ENCODE measurements around the gene TRIM45.
A peak's percentile ranks its signal among the peaks of the same experiment; 100 is the strongest.
"Not testable (repeated sequence)": the region's sequence is repeated elsewhere in the genome, so short reads cannot be mapped to it uniquely, and the experiment has no call there.

Gene TRIM45, protein sequence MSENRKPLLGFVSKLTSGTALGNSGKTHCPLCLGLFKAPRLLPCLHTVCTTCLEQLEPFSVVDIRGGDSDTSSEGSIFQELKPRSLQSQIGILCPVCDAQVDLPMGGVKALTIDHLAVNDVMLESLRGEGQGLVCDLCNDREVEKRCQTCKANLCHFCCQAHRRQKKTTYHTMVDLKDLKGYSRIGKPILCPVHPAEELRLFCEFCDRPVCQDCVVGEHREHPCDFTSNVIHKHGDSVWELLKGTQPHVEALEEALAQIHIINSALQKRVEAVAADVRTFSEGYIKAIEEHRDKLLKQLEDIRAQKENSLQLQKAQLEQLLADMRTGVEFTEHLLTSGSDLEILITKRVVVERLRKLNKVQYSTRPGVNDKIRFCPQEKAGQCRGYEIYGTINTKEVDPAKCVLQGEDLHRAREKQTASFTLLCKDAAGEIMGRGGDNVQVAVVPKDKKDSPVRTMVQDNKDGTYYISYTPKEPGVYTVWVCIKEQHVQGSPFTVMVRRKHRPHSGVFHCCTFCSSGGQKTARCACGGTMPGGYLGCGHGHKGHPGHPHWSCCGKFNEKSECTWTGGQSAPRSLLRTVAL

DNA sequence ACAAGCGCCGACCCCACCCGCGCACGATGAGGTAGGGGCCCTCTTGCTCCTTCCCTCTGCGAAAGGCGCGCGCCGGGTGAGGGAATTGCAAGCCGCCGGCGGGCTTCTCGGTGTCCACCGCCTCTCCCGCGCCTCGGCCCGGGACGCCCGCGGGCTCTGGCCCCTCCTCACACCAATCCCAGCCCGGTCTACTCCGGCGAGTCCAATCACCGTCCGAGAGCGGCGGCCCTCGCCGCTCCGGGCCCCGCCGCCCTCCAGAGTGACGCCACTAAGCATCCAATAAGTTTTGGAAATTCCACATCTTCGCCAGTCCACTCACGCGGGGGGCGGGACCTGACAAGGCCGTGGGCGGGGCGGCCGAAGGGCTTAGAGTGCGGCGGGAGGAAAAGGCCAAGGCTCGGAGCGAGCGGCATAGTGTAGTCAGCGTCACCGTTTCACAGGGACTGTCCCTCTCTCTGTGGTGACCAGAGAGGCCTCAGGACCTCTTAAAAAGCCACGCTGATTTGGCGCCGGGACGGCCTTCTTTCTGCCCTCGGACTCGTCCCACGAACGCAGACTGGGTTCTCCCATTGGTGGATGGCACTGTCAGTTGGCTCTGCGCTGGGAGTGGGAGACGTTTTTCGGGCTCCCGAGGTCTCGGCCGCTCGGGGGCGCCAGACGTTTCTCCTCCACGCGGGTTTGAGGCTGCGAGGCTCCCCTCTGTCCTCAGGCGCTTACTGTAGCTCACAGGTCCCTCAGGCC, at the start of gene TRIM45:
Gene TRIM45, minus strand, starts transcription at position 161 of the 741 bp plus-strand sequence. CDS start 548 bp downstream, outside the sequence.
- DNase-seq (ENCODE audit: low read depth): peak; percentile 76

GRCh38 chr1:117169871-117170596, 48.5 kb upstream of the TRIM45 start:
- no peak for DNase-seq (ENCODE audit: low read depth)

- no peak for DNase-seq (ENCODE audit: low read depth)
These were observed 45.9 kb upstream of the TRIM45 start for GRCh38 chr1:117167402-117167801.

DNA sequence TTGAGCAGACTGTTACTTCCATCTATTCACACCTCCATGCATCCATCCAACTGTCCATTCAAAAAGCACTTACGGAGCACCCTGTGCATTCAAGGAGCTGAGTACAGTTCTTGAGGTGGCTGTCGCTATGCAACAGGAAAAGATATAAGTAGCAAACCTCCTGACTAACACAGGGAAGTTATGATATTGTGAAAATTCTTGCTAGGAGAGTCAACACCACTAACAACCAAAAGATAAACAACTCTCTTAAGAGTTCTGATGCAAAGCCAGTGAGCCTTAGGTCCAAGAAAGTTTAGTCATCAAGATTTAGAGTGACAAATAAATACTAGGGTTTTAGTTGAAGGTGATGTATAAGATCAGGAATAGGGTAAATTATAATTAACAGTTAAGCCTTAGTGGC, 44.5 kb upstream of the TRIM45 start:
- no peak for DNase-seq (ENCODE audit: low read depth)

GRCh38 chr1:117164209-117164608, 42.7 kb upstream of the TRIM45 start:
- no peak for DNase-seq (ENCODE audit: low read depth)

DNA sequence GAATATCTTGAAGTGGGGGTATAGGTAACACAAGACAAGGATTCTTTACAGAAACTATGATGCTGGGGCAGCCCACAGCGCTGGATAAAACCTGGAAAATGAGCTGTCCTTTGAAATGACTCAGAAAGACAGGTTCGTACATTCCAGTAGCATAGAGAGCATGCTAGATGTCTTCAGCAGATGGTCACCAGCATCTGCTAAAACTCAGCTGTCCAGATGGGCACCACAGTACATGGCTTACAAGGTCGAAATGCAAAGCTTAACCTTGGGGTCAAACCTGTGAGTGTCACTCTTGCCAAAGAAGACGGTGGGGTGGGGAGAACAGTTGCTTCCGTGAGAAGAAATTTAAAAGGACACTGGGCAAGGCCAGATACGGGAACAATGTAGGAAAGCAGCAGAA, 41.3 kb upstream of the TRIM45 start:
- no peak for DNase-seq (ENCODE audit: low read depth)

- DNase-seq (ENCODE audit: low read depth): no peak
These were observed 40.3 kb upstream of the TRIM45 start for GRCh38 chr1:117161887-117162286.

DNA sequence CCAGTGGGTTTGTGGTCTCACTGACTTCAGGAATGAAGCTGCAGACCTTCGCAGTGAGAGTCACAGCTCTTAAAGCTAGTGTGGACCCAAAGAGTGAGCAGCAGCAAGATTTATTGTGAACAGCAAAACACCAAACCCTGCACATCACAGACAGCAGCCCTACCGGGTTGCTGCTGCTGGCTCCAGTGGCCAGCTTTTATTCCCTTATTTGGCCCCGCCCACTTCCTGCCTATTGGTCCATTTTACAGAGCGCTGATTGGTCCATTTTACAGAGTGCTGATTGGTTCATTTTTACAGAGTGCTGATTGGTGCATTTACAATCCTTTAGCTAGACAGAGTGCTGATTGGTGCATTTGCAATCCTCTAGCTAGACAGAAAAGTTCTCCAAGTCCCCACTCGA, 29.8 kb upstream of the TRIM45 start:
- DNase-seq (ENCODE audit: low read depth): not testable (repeated sequence)

DNA sequence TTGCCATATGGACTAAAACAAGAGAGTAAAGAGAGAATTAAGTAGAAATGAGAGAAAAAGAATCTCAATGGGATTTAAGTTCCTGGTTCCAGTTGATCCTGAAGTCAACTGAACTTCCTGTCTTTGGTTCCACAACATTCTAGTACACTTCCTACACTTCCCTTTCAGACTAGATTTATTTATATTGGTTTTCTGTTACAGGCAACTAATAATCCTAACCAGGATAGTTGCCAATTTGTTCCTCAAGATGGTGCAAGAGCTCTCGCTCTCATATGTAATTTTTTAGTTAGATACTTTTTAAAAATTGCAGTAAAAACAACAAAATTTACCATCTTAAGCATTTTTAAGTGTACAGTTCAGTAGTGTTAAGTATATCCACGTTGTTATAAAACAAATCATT, 28.8 kb upstream of the TRIM45 start:
- DNase-seq (ENCODE audit: low read depth): no peak

DNA sequence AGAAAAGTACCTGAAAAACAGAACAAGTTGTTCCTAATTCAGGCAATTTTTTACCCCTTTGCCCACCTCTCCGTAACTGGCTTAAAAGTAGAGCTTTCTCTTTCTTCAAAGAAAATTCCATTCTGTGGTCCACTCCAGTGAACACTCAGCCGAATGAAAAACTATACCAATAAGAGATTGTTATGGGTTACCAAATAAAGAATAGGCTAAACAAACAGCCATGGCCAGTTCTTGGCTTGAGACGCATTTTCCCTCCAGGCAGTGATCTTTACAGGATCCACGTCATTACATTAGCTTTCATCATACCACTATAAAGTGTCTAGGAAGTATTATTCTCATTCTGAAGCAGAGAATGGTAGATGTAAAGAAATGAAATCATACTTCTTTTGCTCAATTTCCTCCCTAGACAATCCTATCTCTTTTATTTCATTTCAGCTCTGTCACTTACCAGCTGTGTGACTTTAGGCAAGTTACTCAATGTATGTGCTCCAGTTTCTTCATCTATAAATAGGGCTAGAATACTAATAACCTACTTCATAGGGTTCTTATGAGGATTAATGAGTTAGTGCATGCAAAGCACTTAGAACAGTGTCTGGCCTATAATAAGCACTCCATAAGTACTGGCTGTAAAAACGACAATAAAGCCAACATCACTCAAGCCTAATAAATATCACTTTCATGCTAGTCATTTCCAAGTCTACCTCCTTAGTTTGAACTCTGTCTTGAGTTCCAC, 26.5 kb upstream of the TRIM45 start:
- DNase-seq (ENCODE audit: low read depth): no peak

DNA sequence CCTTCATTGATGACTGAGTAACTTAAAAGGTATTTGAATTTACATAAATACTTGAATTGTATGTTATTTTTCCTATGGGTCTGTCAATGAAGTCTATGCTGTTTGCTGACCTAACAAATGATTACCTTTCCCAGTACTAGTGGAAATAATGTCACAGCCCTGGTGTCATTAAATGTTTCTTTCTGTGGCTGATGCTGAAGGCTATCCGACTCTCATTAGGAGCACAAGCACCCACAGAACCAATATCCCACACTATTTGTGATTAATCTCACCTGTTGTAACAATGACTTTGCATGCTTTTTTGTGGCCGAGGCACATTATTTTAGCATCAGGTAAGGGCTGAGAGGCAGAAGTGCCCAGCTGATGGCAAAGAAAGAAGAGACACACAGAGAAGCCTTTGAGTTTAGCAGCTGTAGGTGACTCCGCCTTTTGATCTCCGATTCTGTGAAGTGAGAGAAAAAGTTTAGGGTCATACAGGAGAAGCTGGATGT, 25.8 kb upstream of the TRIM45 start:
- DNase-seq (ENCODE audit: low read depth): no peak

DNA sequence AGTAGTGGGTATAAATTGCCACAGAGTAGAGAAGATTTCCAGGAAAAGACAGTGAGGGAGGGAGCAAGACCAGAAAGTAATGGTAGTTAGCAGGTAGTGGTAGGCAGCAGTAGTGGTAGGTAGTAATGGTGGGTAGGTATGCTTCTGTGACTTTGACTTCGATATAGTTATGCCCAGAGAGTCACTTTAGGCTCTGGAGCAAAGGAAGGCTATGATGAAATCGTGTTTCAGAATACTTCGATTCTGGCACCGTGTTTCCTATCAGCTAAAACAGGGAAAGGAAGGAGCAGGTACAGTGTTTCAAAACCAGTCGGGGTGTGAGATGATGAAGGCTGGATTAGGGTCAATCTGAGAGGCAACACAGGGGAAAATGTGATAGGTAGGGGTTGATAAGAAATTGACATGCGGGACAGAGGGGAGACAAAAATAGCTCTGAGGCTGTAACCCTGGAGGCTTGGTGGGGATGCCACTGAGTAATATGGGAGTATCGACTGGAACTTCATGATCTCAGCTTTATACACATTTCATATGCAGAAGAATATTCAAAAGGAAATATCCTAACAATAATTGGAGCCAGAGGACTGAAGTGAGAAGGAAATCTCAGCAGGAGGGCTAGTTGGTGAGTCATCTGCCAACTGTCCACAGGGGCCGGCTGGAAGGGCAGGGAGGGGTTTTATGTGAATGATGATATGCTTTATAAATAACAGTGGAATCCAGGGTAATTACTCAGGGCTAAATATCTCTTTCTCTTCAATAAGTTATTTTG, 25.2 kb upstream of the TRIM45 start:
- no peak for DNase-seq (ENCODE audit: low read depth)

GRCh38 chr1:117146072-117146471, 24.5 kb upstream of the TRIM45 start:
- DNase-seq (ENCODE audit: low read depth): no peak

DNA sequence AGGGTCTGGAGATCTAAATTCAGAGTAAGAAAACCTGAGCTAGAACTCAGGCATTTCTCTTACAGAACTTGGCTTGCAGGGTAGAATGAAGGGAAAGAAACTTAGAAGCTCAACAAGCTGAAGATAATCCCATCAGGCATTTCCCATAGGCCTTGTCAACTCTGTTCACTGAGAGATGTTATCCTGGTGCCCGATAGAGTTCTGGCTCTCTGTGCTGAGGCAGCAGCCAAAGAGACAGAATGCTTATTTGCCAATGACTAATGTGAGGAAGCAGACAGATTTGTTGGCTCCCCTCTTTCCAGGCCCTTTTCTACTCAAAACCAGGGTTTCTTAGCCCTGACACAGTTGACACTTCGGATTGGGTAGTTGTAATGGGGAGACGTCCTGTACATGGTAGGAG, 22.3 kb upstream of the TRIM45 start:
- no peak for DNase-seq (ENCODE audit: low read depth)

DNA sequence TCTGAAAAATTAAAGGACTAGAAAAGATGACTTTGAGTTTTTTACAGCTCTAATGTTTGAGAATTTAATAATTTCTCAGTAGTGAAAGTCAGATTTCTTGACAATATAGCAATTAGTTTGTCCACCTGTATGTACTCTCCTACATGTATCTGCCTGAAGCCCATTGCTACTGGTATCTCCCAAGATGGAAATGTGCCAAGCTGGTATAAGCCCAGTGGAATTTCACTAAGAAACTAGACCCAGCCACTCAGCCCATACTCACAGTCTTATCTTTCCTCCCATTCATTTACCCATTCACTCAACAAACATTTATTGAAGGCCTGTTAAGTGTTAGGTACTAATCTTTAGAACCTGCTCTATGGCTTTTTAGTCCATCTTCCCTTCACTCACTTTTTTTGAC, 21.6 kb upstream of the TRIM45 start:
- no peak for DNase-seq (ENCODE audit: low read depth)

GRCh38 chr1:117142200-117142599, 20.7 kb upstream of the TRIM45 start:
- DNase-seq (ENCODE audit: low read depth): no peak

DNA sequence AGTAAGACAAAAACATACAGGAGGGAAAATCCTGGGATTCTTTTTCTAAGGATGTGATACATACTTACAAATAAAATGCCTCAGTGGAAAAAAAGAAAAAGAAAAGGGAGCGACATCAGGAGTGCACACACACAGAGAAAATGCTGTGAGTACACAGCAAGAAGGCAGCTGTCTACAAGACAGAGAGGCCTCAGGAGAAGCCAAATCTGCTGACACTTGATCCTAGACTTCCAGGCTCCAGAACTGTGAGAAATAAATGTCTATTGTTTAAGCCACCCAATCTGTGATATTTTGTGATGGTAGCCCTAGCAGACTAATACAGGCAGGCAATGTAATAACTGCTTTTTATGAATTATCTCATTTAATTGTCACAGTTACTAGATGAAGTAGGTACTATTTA, 17.0 kb upstream of the TRIM45 start:
- DNase-seq (ENCODE audit: low read depth): no peak

GRCh38 chr1:117138106-117138505, 16.6 kb upstream of the TRIM45 start:
- DNase-seq (ENCODE audit: low read depth): no peak

- DNase-seq (ENCODE audit: low read depth): no peak
These were observed 15.8 kb upstream of the TRIM45 start for GRCh38 chr1:117137281-117137855.

GRCh38 chr1:117136749-117137148, 15.2 kb upstream of the TRIM45 start:
- no peak for DNase-seq (ENCODE audit: low read depth)
